ENCODE results near the gene CDH23. TPM values are rescaled to one million over a fixed set of nuclear protein-coding genes. Genes with fewer than 3 reads are reported as not detected.
"Not testable (repeated sequence)": the region's sequence is repeated elsewhere in the genome, so short reads cannot be mapped to it uniquely, and the experiment has no call there.

The CDH23 gene
- total and polyA plus RNA-seq, 8 donors = 1.8 to 22.8 (median 3.0) TPM

GRCh38 chr10:71849461-71849908 lies 452.8 kb downstream of the CDH23 start:
- Histone ChIP-seq H3K4me3 (peak overlapping the region; percentile 93 to 99), H3K4me1 (peaks cover 18 to 79% of the 10 kb centered on the region in 2 donors), H3K27ac (peak overlapping the region; percentile 90 to 93), H3K9me3 (no peaks in the 10 kb centered on the region), H3K36me3 (peaks cover 0 to 8% of the 10 kb centered on the region in 2 donors), H3K27me3 (no peaks in the 10 kb centered on the region)
- DNase-seq (no peak), ATAC-seq (no peak)
- no peak for TF ChIP-seq CTCF (IDR thresholded peaks at IDR 0.05)
- intact Hi-C loops (cut with DNase I) = no loop called here

- no peak for ATAC-seq
- Histone ChIP-seq H3K36me3 (peaks cover 0 to 8% of the 10 kb centered on the region in 2 donors), H3K9me3 (no peaks in the 10 kb centered on the region), H3K4me3 (peak overlapping the region; percentile 93 to 99), H3K27me3 (no peaks in the 10 kb centered on the region), H3K27ac (peak overlapping the region; percentile 90 to 93), H3K4me1 (peaks cover 18 to 72% of the 10 kb centered on the region in 2 donors)
- DNase-seq = no peak
- no peak for TF ChIP-seq CTCF (IDR thresholded peaks at IDR 0.05)
- intact Hi-C loops (cut with DNase I) = no loop called here
Observed at GRCh38 chr10:71850021-71850742, 453.5 kb downstream of the CDH23 start.

GRCh38 chr10:71850743-71851464 lies 454.2 kb downstream of the CDH23 start, which contains the start of gene PSAP:
TSS of gene PSAP (minus strand) at chr10:71851251. CDS start at chr10:71851221, 30 bp downstream.
- H3K4me1 ChIP-seq = peaks cover 18 to 65% of the 10 kb centered on the region in 2 donors
- DNase-seq = peak; percentile 98 to 100 (median 99)
- no peaks in the 10 kb centered on the region for H3K27me3 ChIP-seq
- peak within 1 kb of the TSS; percentile 93 to 99 for H3K4me3 ChIP-seq
- peak; percentile 96 for ATAC-seq
- no peak for TF ChIP-seq CTCF (IDR thresholded peaks at IDR 0.05)
- no peaks in the 10 kb centered on the region for H3K9me3 ChIP-seq
- H3K27ac ChIP-seq = peak within 1 kb of the TSS; percentile 90 to 93
- H3K36me3 ChIP-seq = peaks cover 0 to 8% of the 10 kb centered on the region in 2 donors
- intact Hi-C loops (cut with DNase I) = no loop called here

GRCh38 chr10:71851465-71852095 lies 454.9 kb downstream of the CDH23 start:
- H3K27me3 ChIP-seq; ATAC-seq; H3K9me3 ChIP-seq; H3K36me3 ChIP-seq; DNase-seq; intact Hi-C loops (cut with DNase I): not testable (repeated sequence)
- Histone ChIP-seq H3K4me3 (peak overlapping the region; percentile 93 to 99), H3K27ac (peak overlapping the region; percentile 90 to 93), H3K4me1 (peaks cover 18 to 58% of the 10 kb centered on the region in 2 donors)

GRCh38 chr10:71852355-71852937 lies 455.7 kb downstream of the CDH23 start:
- peaks cover 0 to 8% of the 10 kb centered on the region in 2 donors for H3K36me3 ChIP-seq
- intact Hi-C loops (cut with DNase I) = no loop called here
- no peaks in the 10 kb centered on the region for H3K9me3 ChIP-seq
- H3K4me3 ChIP-seq = no peak overlapping the region
- ATAC-seq = peak; percentile 3
- peak in 2 of 4 donors; percentile 85 to 90 for DNase-seq
- peak overlapping the region; percentile 90 to 93 for H3K27ac ChIP-seq
- H3K27me3 ChIP-seq = no peaks in the 10 kb centered on the region
- peaks cover 18 to 49% of the 10 kb centered on the region in 2 donors for H3K4me1 ChIP-seq
- TF ChIP-seq CTCF (IDR thresholded peaks at IDR 0.05) = no peak
